ENCODE measurements around the gene CTXN2.

CTXN2 gene

DNA sequence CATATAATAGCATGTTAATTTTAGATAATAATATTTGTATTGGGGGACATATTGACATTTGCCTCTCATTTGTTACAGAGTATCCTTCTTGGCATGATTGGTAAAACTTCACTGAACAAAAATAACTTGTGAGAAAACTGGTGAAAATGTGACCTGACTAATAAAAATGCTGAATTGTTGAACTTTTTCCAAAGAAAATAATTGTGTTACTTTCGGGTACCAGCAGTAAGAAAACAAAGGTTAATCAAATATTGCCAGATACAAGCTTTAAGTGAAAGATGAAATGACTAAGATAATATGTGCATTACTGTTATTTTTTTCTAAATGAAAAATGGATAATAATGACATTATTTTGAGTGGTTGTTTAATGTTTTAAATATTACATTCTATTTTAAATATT is 29.8 kb downstream of the CTXN2 start:
- intact Hi-C loops (cut with DNase I): no loop called here
- no peak for DNase-seq

DNA sequence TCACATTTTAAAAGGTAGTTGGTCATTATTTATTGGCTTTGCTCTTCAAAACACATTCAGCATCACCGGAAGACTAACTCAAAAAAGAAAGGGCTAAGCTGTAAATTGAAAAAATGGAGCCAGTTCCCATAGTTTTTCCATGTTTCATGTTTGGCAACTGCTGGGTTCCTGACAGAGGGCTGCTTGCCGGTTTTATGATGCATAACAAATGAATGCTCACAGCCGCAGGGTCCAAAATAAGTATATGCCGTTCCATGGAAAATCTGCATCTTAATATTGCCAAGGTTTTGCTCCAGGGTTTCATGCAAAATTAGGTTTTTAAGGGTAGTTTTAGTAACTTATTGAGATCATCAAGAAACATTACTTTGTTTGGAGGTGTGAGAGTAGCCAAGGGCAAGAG is 30.4 kb downstream of the CTXN2 start:
- intact Hi-C loops (cut with DNase I): no loop called here
- no peak for DNase-seq

DNA sequence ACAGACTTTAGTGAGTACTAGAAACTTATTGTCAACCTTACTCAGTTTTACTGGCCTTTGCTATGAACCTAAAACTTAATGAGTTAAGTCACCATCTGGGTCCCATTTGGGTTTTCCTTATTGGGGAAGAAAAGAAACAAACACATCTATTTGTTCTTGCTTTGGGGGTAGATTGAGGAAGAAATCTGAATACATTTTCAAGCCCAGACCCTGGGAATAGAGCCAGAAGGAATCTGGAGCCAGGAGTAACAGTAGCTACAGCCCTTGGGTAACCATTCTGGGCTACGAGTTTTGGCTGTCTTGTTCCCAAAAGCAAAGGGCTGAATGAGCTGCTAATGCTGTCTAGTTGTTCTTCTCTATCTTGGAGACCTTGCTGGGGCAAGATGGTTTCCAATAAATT is 31.2 kb downstream of the CTXN2 start:
- DNase-seq: no peak
- intact Hi-C loops (cut with DNase I): no loop called here

DNA sequence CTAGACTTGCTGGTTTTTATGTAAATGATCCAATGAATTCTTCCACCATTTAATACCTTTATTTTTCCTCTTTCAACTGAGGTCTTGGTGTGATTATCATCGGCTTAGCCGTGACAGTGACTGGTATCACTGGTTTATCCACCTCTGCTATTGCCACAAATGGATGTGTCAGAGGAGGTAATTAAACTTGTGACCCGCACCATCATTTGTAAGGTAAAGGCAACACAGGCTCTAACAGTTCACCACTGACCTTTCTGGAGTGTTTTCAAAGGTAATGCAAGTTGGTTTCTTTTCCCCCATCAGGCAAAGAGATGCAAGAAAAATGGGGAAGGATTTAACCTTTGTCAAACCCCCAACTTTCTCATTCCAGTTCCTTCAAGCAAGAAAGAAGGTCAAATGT is 34.3 kb downstream of the CTXN2 start:
- DNase-seq: no peak
- intact Hi-C loops (cut with DNase I): no loop called here

DNA sequence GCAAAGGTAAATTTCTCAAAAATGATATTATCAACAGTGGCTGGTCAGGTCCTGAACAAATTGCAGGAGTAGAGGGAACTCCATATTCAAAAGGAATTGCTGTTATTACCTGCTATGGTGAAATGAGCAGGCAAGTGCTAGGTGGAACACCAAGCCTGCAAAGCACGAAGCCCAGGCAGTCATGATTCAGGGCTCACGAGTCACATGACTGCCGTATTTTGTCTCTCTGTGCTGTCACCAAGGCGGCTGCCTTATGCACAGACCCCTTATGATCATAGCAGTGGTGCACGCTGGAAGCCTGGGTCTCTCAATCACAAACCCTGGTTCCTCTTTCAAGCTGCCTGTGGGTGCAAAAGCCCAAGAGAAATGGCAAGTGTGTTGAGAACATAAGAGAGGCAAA is 39.0 kb downstream of the CTXN2 start:
- intact Hi-C loops (cut with DNase I): no loop called here
- DNase-seq: peak in 1 of 10 donors; percentile 55

DNA sequence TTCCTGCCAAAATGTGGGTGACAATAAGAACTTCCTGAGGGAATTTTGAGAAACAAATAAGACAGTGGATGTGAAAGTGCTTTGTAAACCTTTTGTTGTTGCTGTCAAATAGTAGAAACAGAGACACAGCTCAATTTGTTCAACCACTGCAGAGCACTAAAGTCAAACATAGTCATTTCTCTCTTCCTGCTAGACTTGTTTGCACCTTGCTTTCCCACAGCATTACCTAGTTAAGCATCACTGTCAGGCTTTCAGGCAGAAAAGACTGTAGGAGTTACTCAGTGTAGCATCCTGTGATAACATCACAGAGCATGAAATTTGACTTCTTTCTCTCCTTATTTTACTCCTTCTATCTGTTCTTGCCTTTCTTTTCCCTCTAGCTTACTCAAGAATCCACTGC is 41.8 kb downstream of the CTXN2 start:
- intact Hi-C loops (cut with DNase I): no loop called here
- DNase-seq: no peak

DNA sequence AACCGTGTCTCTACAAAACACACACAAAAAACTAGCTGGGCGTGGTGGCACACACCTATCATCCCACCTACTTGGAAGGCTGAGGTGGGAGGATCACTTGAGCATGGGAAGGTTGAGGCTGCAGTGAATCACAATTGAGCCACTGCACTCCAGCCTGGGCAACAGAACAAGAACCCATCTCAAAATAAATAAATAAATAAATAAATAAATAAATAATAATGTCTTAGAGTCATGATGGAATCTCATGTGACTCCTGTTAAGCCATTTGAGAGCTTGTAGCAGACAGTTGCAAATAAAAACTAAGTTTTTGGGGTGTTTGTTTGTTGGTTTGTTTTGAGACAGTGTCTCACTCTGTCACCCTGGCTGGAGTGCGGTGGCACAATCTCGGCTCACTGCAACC is 47.9 kb downstream of the CTXN2 start:
- DNase-seq: no peak

DNA sequence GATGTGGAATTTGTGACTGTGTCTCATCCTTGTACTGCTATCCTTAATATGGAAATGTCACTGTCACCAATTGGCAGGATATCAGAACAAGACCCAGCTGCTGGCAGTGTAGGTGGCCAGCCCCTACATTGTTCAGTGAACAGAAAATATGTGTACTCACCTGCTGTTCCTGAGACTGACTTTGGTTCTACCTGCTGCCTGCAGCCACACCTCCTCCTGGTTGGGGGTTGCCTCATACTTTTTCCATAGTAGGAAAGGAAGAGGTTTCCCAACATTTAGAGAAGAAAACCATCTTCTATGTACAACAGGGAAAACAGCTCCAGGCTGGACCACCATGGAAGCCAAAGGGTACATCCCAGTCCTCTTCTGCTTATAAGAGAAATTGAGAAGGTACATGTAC is 50.5 kb downstream of the CTXN2 start:
- DNase-seq: no peak
- intact Hi-C loops (cut with DNase I): no loop called here

More for the DNA sequence above, 47.9 kb downstream of the CTXN2 start:
- intact Hi-C loops (cut with DNase I): no loop called here

DNA sequence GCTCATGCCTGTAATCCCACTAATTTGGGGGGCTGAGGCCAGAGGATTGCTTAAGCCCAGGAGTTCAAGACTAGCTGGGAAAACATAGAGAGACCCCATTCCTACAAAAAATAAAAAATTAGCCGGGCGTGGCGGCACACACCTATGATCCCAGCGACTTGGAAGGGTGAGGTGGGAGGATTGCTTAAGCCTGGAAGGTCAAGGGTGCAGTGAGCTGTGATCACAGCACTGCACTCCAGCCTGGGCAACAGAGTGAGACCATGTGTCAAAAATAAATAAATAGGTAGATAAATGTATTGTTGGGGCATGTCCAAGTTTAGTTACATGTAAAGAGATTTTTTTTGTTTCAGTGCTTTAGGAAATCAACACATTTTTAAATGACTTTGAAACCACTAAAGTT is 51.1 kb downstream of the CTXN2 start:
- no peak for DNase-seq
- intact Hi-C loops (cut with DNase I): no loop called here

DNA sequence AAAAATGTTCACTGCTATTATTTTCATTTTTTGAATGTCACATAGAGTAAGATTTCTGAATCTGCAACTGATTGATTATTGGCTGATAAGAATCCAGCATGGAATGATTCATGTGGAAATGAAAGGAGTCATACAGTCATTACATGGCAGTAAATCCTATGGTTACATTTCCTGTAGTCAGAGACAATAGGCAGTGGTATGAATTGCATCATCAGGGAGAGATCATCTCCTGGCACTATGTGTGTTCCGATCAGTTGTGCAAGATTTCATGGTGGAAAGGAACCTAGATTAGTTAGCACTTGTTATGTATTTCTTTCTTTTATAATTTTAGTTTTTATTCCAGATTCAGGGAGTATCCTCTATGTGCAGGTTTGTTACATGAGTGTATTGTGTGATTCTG is 53.5 kb downstream of the CTXN2 start:
- no peak for DNase-seq
- intact Hi-C loops (cut with DNase I): no loop called here

DNA sequence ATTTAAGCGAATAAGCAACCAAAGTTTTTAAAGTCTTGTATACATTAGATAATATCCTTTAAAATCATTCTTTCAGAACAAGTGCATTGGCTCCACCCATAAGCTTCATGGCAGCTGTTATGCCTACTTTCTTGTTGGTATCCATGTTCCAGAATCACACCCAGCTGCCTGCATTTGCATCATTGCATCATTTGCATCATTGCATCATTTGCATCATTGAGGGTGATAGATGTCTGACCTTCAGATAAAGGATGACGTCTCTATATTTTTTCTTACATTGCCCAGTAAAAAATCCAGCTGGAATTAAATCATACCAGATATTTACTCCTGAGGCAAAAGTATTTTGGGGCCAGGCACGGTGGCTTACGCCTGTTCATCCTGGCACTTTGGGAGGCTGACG is 56.9 kb downstream of the CTXN2 start:
- peak in 1 of 10 donors; percentile 46 for DNase-seq
- intact Hi-C loops (cut with DNase I): no loop called here

DNA sequence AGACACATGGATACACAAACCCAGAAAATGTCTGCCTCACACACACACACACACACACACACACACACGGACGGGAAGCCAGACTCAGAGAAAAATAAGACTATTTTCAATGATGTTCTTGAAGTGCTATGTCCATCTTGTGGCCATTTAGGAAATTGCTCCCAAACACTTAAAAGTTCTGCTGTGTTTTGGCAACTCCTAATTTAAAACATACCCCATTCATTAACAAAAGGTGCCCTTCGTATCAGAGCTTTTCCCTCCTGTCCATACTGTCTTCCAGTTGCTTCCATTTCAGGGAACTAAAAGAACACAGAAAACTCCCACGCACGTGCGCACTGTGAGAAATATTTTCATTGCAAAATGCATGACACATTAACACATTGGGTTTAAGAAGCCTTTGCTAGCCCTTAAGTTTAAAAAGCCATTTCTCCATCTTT is 59.2 kb downstream of the CTXN2 start:
- DNase-seq: peak in 1 of 10 donors; percentile 30
- intact Hi-C loops (cut with DNase I): loop anchor here (10.0 kb wide), 1 partner anchor 1056 kb away; no protein-coding TSS in a partner anchor

DNA sequence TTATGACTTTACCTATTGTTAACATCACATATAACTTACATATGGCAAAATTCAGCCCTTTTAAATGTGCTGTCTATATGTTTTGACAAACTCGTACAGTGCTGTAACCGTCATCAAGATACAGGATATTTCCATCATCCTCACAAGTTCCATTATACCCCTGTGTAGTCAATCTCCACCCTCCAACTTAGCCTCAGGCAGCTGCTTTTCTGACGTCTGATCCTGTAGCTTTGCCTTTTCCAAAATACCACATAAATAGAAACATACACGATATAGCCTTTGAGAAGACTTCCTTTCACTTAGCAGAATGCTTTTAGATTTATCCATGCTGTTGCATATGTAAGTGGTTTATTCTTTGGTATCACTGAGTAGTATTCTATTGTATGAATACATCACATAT is 61.7 kb downstream of the CTXN2 start:
- no peak for DNase-seq
- intact Hi-C loops (cut with DNase I): loop anchor here (10.0 kb wide), 1 partner anchor 1058 kb away; no protein-coding TSS in a partner anchor
